Muscle of leg (tissue), 11 donors: Measurements from ENCODE around the gene SLC12A1. TPM values are rescaled to one million over a fixed set of nuclear protein-coding genes. Genes with fewer than 3 reads are reported as not detected.
A peak's percentile ranks its signal among the peaks of the same experiment; 100 is the strongest.

ENCODE experiments used
- DNase-seq: peaks from one replicate; pipeline ENCODE4 v3.0.0; 2013
- H3K27ac ChIP-seq: one replicate; pipeline ENCODE4 v1.5.1; 2013; ENCODE audit warnings: mild to moderate bottlenecking, low read length, control low read depth
- H3K27me3 ChIP-seq: one replicate; pipeline ENCODE4 v1.6.1; 2013; ENCODE audit warnings: low read length; ENCODE audit not compliant: control insufficient read depth, insufficient read depth
- H3K36me3 ChIP-seq: one replicate; pipeline ENCODE4 v1.6.1; 2013; ENCODE audit warnings: low read length; ENCODE audit not compliant: control insufficient read depth, insufficient read depth
- H3K4me1 ChIP-seq: one replicate; pipeline ENCODE4 v1.6.1; 2013; ENCODE audit warnings: low read length; ENCODE audit not compliant: control insufficient read depth, insufficient read depth
- H3K4me3 ChIP-seq: one replicate; pipeline ENCODE4 v1.5.1; 2013; ENCODE audit warnings: low read length, control low read depth
- H3K9me3 ChIP-seq: replicated peaks from 2 replicates; pipeline ENCODE4 v1.6.1; 2013; ENCODE audit warnings: low read depth, low read length; ENCODE audit not compliant: control insufficient read depth
- WGBS: methylation state at CpG from one replicate; pipeline ENCODE4 v1.1.5; 2013; ENCODE audit warnings: missing lambda C conversion rate; ENCODE audit not compliant: insufficient coverage; 5-methylcytosine and 5-hydroxymethylcytosine counted together
- polyA plus RNA-seq, 8 donors: library from polyadenylated mRNA; unstranded; fragments of 120-200 nt; gene quantifications; one replicate each; pipeline versions ENCODE4 v1.2.1 to v1.2.3, GENCODE V29; 2013; ENCODE audit warnings: inconsistent platforms in 1 of 8, low replicate concordance in 1 of 8; ENCODE audit not compliant: insufficient read length in 8 of 8, insufficient read depth in 1 of 8
- total RNA-seq: library from RNA; stranded (reverse); fragments of 120-200 nt; gene quantifications from one replicate; pipeline ENCODE4 v1.2.4, GENCODE V29; 2013

The SLC12A1 gene
- total and polyA plus RNA-seq, 9 donors, result 0.07 to 0.23 (median 0.15) TPM; not detected in 3

DNA sequence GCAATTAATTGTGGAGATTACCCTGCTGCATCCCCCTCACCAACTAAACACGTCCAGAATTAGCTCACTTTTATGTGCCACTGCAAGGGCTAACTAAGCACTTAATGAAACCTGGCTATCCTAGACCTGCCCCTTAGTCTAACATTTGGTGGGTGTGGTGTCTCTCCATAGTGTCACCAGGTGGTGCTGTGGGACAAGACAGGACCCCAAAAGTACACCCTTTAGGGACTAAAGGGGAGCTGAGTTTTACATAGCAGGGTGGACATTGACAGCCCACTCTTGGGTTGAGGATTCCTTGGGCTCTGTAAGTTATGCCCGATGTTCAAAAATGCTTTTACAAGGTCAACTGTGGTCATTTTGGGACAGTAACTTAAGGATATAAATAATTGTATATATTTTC lies 130.8 kb downstream of the SLC12A1 start:
- H3K36me3 ChIP-seq, result peaks cover 33% of the 10 kb centered on the region
- H3K9me3 ChIP-seq, result no peaks in the 10 kb centered on the region
- H3K27me3 ChIP-seq, result no peaks in the 10 kb centered on the region
- DNase-seq, result peak; percentile 32
- H3K4me1 ChIP-seq, result peaks cover 5% of the 10 kb centered on the region
- no CpG with 5 or more reads among the region's 2 CpGs for WGBS
- no peak overlapping the region for H3K4me3 ChIP-seq
- no peak overlapping the region for H3K27ac ChIP-seq

GRCh38 chr15:48337607-48338006 lies 131.5 kb downstream of the SLC12A1 start:
- Histone ChIP-seq H3K9me3 (no peaks in the 10 kb centered on the region), H3K27ac (no peak overlapping the region), H3K36me3 (peaks cover 33% of the 10 kb centered on the region), H3K4me1 (peaks cover under 1% of the 10 kb centered on the region), H3K27me3 (no peaks in the 10 kb centered on the region), H3K4me3 (no peak overlapping the region)
- DNase-seq, result peak; percentile 50
- no CpG with 5 or more reads among the region's 1 CpG for WGBS

GRCh38 chr15:48340111-48340510 lies 134.0 kb downstream of the SLC12A1 start:
- DNase-seq, result no peak
- H3K9me3 ChIP-seq, result no peaks in the 10 kb centered on the region
- no peaks in the 10 kb centered on the region for H3K27me3 ChIP-seq
- no peak overlapping the region for H3K27ac ChIP-seq
- no peak overlapping the region for H3K4me3 ChIP-seq
- 35% methylated on average over 2 of the region's 4 CpGs for WGBS
- H3K4me1 ChIP-seq, result no peaks in the 10 kb centered on the region
- peaks cover 31% of the 10 kb centered on the region for H3K36me3 ChIP-seq

GRCh38 chr15:48343865-48344264 lies 137.8 kb downstream of the SLC12A1 start:
- Histone ChIP-seq H3K4me3 (no peak overlapping the region), H3K4me1 (no peaks in the 10 kb centered on the region), H3K9me3 (no peaks in the 10 kb centered on the region), H3K36me3 (peaks cover 14% of the 10 kb centered on the region), H3K27ac (no peak overlapping the region), H3K27me3 (no peaks in the 10 kb centered on the region)
- 95% methylated on average over 6 of the region's 6 CpGs for WGBS
- no peak for DNase-seq

DNA sequence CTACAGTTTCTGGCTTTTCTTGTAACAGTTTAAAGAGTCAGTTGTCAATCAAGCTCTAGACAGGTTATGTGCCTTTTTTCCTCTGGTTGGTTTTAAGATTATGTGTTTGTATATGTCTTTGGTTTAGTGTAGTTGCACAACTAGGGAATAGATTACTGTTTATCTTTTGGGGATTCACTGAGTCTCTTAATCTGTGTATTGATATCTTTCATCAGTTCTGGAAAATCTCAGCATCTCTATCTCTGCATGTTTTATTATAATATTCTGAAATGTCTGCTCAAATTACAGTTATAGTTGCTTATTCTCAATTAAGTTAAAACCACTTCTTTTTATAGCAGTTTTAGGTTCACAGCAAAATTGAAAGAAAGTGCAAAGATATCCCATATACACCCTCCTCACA lies 139.4 kb downstream of the SLC12A1 start:
- Histone ChIP-seq H3K9me3 (no peaks in the 10 kb centered on the region), H3K4me3 (no peak overlapping the region), H3K27me3 (no peaks in the 10 kb centered on the region), H3K4me1 (no peaks in the 10 kb centered on the region), H3K36me3 (peaks cover 9% of the 10 kb centered on the region), H3K27ac (no peak overlapping the region)
- no peak for DNase-seq

DNA sequence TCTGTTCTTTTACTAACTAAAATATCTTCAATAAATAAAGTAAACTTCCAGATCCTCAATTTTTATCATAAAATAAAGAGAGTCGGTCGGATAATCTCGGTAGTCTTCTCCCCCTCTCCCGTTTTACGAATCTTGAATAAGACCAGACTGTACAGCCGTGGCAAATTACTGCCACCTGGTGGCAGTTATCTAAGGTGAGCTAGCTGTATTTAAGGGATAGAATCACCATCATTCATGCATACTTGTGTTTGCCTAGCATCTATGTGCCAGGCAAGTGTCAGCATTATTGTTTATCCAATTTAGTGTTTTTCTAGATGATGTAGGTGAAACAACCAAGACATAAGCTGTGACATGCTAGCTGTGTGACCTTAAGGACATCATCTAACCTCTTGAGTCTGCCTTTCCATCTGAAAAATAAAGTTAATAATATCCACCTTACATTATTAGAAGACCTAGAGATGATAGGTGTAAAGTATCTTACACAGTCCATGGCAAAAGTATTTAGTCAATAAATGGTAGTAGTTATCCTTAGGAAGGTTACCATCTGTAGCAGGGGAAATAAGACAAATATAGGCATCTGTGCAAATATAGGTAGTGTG lies 146.5 kb downstream of the SLC12A1 start:
- Histone ChIP-seq H3K4me3 (no peak overlapping the region), H3K4me1 (no peaks in the 10 kb centered on the region), H3K27me3 (no peaks in the 10 kb centered on the region), H3K27ac (no peak overlapping the region), H3K9me3 (no peaks in the 10 kb centered on the region), H3K36me3 (no peaks in the 10 kb centered on the region)
- no CpG with 5 or more reads among the region's 6 CpGs for WGBS
- peak; percentile 84 for DNase-seq

Other genes with a start within 250 kb of the SLC12A1 start
- gene SLC24A5, start 85.3 kb upstream of the SLC12A1 start, total RNA-seq, result 0.04 TPM
- 1 to 10 TPM in 1 of 8 donors, under 1 TPM in 3, not detected in 4; 0.09 to 2.3 (median 0.17) TPM for gene SLC24A5, start 85.3 kb upstream of the SLC12A1 start, polyA plus RNA-seq
- gene MYEF2, start 28.0 kb upstream of the SLC12A1 start, total RNA-seq, result 2.8 TPM
- 10 to 100 TPM in 4 of 8 donors, 1 to 10 TPM in 4; 6.0 to 19.1 (median 10.3) TPM for gene MYEF2, start 28.0 kb upstream of the SLC12A1 start, polyA plus RNA-seq
- not detected for gene CTXN2, start 14.6 kb upstream of the SLC12A1 start, total RNA-seq
- gene CTXN2, start 14.6 kb upstream of the SLC12A1 start, polyA plus RNA-seq, result not detected
- 102 TPM for gene DUT, start 125.1 kb downstream of the SLC12A1 start, total RNA-seq
- gene DUT, start 125.1 kb downstream of the SLC12A1 start, polyA plus RNA-seq, result 100 to 1,000 TPM; 108 to 134 (median 124) TPM